Skin epidermis (tissue), 12 donors: ENCODE results near the gene FOSL2.

Experiments
- H3K27ac ChIP-seq, 21 experiments: fragments of 200-600 bp; sonication (generic) in 11 of 21; one replicate each; pipeline ENCODE4 v1.5.0; 2020; ENCODE audit warnings: mild to moderate bottlenecking in 3 of 21, inconsistent platforms in 2 of 21, moderate library complexity in 2 of 21
- H3K4me3 ChIP-seq, 7 experiments: fragments of 200-600 bp; sonication (generic) in 2 of 7; one replicate each; pipeline ENCODE4 v1.5.0; 2020; ENCODE audit warnings: inconsistent platforms in 2 of 7, mild to moderate bottlenecking in 2 of 7, moderate library complexity in 1 of 7

Gene FOSL2

DNA sequence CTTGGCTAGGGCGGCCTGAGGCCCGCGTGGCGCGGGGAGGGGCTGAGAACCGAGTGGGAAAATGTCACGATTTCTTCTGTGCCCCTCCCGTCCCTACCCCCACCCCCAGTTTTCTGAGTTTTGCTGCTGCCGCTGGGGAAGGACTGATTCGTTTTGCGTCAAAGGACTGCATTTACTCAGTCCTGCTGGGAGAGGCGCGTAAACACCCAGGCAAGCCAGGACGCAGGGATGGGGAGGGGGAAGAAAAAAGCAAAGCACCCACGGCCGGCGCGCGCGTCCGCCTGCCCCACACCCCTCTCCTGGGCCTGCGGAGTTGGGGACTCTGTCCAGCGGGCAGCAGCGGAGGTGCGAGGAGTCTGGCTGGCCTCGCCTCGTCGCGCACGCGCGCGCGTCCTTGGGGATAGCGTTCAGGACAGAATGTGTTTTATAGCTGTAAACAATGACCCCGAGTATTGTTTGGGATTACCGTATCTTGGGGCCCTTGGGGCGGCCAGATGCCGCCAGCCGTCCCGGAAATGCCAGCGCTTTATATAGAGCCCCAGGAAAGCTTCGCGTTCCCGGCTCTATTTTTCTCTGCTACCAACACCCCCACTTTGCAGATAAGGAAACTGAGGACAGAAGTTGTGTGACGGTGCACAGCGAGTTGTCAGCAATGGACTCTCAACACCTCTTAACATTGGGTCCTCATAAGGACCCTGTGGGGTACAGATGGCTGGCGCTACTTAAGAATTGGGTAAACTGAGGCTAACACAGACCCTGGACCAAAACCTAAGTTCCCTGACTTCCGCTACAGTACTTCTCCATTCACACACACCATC is 1.7 kb upstream of the FOSL2 start:
- H3K4me3 ChIP-seq = peak overlapping the region; percentile 63 to 91 (median 81)

DNA sequence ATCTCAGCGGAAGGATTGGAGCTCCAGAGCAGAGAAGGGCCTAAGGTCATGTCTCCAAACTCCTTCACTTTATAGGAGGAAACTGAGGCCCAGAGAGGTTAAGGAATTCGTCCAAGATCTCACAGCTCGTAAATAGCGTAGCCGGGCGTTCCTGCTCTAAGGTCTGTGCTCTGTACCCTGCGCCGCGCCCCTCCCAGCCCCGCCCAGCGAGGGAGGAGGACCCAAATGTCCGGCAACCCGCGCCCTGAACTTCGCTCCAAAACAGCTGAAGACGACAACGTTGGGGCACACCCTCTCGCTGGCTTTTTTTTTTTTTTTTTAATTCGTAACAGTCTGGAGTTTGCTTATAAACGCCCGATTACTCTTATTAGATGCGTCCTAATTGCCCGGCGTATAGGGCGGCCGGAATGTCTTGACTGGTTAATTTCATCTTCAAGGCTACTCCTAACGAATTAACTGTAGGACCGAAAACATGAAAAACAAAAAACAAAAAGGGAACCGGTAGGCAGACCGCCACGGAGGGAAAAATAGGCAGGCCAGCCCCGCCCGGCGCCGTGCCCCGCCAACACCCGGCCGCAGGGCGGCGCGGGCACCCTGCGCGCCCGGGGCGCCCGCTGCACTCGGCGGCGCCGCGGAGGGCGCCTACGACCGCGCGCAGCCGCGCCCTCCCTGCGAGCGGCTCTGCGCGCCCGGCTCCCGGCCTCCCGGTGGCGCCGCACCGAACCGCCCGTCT is 928 bp upstream of the FOSL2 start:
- H3K27ac ChIP-seq = peak overlapping the region; percentile 95 to 100 (median 100)
- peak overlapping the region; percentile 63 to 91 (median 81) for H3K4me3 ChIP-seq

More for the DNA sequence above, 1.7 kb upstream of the FOSL2 start:
- H3K27ac ChIP-seq = peak overlapping the region; percentile 95 to 100 (median 100)

DNA sequence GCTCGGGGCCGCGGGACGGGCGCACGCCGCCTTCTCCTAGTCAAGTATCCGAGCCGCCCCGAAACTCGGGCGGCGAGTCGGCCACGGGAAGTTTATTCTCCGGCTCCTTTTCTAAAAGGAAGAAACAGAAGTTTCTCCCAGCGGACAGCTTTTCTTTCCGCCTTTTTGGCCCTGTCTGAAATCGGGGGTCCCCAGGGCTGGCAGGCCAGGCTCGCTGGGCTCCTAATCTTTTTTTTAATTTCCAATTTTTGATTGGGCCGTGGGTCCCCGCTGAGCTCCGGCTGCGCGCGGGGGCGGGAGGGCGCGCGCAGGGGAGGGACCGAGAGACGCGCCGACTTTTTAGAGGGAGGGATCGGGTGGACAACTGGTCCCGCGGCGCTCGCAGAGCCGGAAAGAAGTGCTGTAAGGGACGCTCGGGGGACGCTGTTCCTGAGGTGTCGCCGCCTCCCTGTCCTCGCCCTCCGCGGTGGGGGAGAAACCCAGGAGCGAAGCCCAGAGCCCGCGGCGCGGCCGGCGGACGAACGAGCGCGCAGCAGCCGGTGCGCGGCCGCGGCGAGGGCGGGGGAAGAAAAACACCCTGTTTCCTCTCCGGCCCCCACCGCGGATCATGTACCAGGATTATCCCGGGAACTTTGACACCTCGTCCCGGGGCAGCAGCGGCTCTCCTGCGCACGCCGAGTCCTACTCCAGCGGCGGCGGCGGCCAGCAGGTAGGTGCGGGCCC is 617 bp downstream of the FOSL2 start:
- peak overlapping the region; percentile 95 to 100 (median 100) for H3K27ac ChIP-seq
- H3K4me3 ChIP-seq = peak overlapping the region; percentile 63 to 91 (median 81)

DNA sequence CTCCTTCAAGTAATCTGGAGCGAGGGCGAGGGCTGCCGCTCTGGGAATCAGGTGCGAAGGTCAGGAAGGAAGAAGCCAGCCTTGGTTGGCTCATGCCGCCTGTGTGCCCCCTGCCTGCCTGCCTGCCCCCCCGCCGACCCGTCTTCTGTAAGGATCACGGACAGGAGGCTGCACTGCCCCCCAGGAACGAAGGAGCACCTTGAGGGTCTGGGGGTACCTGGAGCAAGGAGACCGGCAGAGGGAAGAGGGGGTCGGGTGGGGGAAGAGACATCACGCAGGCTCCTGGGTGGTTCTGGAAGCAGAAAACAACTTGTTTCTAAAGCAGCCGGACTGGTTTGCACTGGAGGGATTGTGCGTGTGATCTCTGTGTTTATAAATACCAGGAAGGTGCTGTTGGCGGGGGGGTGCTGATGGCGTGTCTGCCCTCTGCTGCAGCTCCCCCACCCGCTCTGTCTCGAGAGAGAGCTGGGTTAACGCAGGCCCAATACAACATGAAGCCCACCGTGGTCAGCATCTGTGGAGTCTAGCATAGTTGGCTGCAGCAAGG is 1.7 kb downstream of the FOSL2 start:
- Histone ChIP-seq H3K4me3 (peak overlapping the region; percentile 63 to 91 (median 81)), H3K27ac (peak overlapping the region; percentile 95 to 100 (median 100))

DNA sequence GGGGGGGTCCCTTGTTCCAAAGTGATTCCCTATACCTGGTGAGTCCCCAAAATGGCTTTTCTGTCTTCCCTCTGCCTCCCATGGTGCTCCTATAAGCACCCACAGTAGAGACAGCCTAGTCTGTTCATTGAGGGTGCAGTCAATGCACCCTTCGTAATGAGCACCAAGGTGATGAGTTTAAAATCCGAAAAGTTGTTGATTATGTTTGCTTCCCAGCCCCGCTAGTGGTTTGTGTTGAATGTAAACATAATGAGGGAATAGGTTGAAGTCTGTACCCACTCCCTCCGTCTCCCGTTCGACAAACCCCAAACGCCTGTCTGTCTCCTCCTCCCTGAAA is 2.3 kb downstream of the FOSL2 start:
- H3K27ac ChIP-seq = peak overlapping the region; percentile 95 to 100 (median 100)
- peak overlapping the region; percentile 63 to 91 (median 81) for H3K4me3 ChIP-seq

DNA sequence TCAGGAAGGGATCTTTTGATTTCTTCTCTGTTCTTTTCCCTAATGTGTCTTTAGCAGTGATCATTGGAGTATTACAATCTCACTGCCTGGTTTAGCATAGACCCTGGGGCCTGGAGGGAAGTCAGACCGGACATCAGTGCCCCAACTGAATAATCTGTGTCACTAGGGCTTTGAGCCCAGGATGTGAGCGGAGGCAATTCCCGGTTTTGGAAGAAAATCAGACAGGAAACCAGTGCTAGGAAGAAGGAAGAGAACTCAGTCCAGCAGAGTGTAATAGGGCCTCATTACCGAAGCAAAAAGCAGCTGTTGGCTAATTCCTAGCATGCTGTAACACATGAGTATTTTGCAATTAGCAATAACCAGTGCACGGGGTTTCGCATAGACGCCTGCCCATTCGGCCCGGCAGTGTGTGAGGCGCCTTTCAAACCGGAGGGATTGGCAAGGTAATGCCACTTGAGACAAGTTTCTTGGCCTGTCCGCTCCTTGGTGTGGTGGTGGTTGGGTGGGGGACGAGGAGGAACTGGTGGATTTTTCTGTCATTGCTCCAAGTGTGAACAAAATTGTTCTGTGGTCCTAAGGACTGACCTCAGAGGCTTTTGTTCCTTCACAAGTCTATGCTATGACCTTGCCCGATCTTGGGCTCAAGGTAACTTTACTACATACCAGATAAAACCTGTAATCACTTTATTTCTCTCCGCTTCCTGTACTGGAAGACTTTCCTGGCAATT is 2.8 kb downstream of the FOSL2 start:
- H3K27ac ChIP-seq = peak overlapping the region; percentile 95 to 100 (median 100)
- peak overlapping the region; percentile 63 to 91 (median 81) for H3K4me3 ChIP-seq

DNA sequence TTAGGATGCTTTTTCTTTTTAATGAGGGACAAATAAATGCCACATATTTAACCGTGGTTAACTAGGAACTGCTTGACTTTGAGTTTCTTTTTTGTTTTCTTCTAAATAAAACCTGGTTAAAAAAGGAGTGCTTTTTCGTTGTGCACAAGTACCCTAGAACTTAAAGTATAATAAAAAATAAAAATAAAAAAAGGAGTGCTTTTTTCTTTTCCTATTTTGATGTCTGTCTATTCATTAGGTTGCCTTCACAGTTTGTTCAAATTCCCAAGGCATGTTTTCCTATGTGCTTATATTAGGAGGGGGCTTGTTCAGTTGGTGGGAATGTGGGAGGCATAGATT is 4.4 kb downstream of the FOSL2 start:
- H3K27ac ChIP-seq = peak overlapping the region in 19 of 21 experiments; percentile 95 to 100 (median 100)
- peak overlapping the region; percentile 63 to 91 (median 81) for H3K4me3 ChIP-seq

DNA sequence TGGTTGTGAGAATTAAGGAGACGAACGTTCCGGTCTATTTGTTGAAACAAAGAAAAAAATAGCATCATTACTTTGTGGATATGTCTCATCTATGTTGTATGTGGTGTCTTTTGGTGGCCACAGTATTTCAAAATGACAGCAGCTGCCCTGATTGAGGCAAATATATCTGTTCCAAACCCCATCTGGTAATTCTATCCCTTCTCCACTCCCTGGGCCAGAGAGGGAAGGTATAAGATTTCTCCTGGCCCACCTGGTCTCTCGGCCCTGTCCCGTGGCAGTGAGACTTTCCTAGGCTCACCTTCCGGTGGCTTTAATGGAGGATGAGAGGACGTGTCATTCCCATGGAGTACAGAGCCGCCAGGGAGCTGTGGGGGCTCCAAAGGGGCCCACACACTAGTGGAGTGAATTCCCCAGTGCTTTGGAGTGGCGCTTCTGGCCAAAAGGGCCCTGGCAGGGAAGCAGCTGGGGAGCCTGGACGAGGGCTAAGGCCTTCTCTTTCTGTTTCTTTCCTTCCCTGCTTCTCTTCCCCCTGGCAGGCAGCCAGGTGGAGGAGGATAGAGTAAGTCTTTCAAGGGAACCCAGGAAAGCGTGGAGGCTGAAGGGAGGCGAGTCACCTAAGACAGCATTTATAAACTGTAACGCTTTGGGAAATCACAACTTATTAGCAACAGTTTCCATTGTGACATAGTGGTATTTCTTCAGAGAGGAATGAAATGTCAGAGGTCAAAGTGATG is 5.6 kb downstream of the FOSL2 start:
- Histone ChIP-seq H3K27ac (peak overlapping the region in 20 of 21 experiments; percentile 54 to 100 (median 100)), H3K4me3 (peak overlapping the region; percentile 63 to 91 (median 81))

DNA sequence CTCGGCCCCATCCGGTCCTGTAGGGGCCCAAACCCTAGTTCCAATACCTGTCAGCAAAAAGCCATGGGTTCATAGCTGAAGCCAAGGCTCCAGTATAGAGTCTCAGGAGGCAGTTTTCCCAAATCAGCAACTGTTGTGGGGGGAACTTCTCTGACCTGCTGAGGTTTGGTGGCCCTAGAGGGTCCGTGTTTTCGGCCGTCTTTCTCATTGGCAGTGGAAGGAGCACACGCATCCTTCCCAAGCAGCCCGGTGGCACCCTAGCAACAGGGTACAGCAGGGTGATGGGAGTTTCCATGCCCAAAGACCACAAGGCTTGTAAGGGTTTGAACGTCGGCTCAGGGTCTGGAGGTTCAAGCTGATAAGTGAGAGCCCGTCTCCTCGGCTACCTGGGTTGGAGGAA is 6.6 kb downstream of the FOSL2 start:
- Histone ChIP-seq H3K4me3 (peak overlapping the region in 4 of 7 experiments; percentile 5 to 84 (median 76)), H3K27ac (peak overlapping the region in 17 of 21 experiments; percentile 6 to 100 (median 99))

DNA sequence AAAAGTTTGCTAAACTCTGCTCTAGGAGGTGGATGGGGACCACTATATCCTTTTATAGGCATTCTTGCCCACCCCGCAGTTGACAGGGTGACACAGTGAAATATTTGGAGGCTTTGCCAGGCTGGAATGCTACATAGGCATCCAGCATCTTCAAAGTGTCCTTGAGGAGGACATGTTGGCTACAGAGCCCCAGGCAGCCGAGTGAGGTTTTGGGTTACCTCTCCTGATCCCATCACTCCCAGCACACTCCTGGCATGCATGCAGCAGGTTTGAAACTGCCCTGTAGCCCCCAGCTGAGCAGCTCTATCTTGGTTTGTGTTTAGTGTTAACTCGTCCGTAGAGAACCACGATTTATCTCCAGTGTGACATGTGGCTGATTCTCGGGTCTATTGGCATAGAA is 7.3 kb downstream of the FOSL2 start:
- H3K27ac ChIP-seq = peak overlapping the region in 14 of 21 experiments; percentile 15 to 100 (median 100)
- peak overlapping the region in 1 of 7 experiments; percentile 5 for H3K4me3 ChIP-seq

DNA sequence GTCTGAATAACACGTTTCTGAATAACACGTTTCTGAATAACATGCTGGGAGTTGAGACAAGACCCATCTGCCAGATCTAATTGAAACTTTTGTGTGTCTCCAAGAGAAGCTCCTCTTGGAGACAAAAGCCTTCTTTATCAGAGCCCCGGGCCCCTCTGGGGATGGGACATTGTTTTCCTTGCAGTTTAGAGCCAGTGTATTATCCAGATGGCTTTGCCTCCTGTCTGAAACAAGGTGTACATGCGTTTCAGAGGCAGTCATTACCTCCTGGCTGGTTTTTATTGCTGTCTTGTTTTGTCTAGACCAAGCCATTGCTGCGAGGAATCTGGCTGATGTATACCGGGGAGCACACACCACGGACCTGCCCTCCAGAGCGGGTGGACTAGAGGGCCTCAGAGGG is 7.8 kb downstream of the FOSL2 start:
- Histone ChIP-seq H3K27ac (peak overlapping the region in 16 of 21 experiments; percentile 14 to 100 (median 99)), H3K4me3 (peak overlapping the region in 1 of 7 experiments; percentile 5)

DNA sequence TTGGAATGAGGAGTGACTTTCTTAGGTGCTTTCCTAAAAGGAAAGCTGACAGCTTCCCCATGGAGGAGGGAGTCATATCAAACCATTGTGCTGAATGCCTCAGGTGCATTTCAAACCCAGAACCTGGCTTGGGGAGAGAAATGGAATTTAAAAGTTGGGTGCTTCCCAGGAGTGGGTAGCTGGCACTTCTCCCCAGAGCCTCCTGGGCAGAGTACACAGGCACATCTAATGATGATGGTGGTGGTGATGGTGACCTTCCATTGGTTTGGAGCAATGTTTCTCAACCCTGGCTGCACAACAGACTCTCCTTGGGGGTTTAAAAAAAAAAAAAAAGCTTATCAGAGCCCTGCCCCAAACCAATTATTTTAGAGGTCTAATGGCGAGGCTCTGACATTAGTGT is 8.3 kb downstream of the FOSL2 start:
- H3K4me3 ChIP-seq = no peak overlapping the region
- peak overlapping the region in 12 of 21 experiments; percentile 15 to 100 (median 99) for H3K27ac ChIP-seq

DNA sequence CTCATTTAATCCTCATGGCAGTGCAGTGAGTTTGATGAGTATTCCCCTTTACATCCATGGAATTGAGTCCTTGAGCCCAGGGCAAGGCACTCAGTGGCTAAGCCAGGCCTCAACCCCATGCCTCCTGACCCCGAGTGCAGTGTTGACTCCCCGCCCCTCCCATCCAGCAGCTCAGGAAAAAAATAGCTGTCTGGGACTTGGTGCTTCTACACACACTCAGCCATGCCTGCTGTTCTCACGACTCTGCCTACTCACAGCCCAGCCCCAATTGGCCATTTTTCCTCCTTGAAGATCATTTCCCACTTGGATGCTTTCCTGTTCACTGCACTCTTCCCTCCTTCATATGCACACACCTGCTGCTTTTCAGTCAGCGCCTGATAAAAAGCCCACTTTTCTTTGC is 8.8 kb downstream of the FOSL2 start:
- H3K4me3 ChIP-seq = no peak overlapping the region
- H3K27ac ChIP-seq = peak overlapping the region in 3 of 21 experiments; percentile 61 to 100 (median 99)

DNA sequence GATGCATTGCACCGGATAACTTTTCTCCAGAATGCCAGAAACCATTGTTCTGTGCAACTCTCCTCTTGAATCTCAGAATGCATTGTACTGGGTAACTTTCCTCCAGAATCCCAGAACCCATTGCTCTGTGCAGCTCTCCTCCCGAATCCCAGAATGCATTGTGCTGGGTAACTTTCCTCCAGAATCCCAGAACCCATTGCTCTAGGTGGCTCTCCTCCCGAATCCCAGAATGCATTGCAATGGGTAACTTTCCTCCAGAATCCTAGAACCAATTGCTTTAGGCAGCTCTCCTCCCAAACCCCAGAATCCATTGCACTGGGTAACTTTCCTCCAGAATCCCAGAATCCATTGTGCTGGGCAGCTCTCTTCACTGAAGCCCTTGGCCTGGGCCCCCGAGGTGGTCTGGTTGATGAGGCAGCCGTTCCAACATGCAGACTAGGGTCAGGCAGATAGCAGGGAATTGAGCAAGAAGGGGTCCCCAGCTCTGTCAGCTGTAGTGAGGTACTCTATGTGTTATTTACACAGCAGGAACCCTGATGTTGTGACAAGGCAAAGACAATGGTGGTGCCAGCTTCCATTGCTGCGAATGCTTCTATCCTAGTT is 9.4 kb downstream of the FOSL2 start:
- Histone ChIP-seq H3K27ac (peak overlapping the region in 2 of 21 experiments; percentile 61 to 99), H3K4me3 (no peak overlapping the region)

DNA sequence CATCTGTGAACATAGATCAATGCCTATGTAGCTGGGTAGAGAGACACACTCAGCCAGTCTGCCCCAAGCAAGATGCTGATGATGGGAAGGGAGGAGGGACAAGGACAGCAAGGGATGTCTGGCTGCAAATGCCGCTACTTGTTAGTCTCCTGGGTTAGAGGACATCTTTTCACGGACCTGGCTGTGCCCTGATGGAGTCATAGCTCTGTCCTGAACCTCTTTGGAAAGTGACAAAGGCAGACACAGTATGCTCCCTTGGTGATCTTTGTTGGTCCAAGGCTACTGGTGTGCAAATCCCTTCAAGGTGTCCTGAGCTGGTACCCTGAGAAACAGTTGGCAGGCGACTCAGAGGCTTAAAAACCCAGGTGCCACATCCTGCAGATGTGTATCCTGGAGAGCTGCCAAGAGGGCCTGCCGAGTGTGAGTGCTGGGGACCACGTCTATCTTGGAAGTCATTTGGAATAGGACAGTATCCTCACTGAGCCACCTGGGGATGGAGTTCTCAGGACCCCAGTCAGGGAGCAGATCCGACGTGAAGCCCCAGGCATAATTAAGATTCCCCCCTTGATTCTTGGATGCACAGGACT is 10.8 kb downstream of the FOSL2 start:
- Histone ChIP-seq H3K4me3 (no peak overlapping the region), H3K27ac (peak overlapping the region in 3 of 21 experiments; percentile 22 to 44 (median 28))

DNA sequence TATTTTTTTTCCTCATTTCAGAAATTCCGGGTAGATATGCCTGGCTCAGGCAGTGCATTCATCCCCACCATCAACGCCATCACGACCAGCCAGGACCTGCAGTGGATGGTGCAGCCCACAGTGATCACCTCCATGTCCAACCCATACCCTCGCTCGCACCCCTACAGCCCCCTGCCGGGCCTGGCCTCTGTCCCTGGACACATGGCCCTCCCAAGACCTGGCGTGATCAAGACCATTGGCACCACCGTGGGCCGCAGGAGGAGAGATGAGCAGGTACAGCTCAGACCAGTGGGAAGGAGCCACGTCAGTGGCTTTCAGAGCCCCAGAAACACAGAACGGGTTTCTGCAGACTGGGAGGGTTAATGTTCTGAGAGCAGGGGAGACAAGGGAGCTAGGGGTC is 11.4 kb downstream of the FOSL2 start:
- Histone ChIP-seq H3K27ac (peak overlapping the region in 1 of 21 experiments; percentile 26), H3K4me3 (no peak overlapping the region)

DNA sequence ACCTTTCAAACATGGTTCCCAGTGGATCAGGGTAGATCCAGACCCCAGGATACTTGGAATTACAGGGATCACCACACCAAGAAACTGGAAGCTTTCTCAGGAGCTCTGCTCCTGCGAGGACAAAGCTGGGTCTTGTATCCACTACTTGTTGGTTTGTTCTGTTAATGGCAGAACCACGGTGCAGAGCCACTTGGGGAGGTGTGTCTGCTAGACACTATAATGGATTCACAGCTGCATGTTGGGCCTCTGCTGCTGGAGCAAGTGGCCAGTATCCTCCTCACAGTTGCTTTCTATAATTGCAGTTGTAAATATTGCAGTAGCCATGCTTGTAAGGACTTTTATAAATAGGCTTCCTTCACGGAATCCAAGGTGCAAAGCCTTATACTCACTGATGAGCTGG is 12.9 kb downstream of the FOSL2 start:
- peak overlapping the region in 3 of 21 experiments; percentile 7 to 75 (median 18) for H3K27ac ChIP-seq
- no peak overlapping the region for H3K4me3 ChIP-seq
